ENCODE measurements around the gene ZNF74. TPM values are rescaled to one million over a fixed set of nuclear protein-coding genes. Genes with fewer than 3 reads are reported as not detected.

Gene ZNF74
- polyA plus RNA-seq, 1 donor from 2014 or later: 75.6 TPM

DNA sequence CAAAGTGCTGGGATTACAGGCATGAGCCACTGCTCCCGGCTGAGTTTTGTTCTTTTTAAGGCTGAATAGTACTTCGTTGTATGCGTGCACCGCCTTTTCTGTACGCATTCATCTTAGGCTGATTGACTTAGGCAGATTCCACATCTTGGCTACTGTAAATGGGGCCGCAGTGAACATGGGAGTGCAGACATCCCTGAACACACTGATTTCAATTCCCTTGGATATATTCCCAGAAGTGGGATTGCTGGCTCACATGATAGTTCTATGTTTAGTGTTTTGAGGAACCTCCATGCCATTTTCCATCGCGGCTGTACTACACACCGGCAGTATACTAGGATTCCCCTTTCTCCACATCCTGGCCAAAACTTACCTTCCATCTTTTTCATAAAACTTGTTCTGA, 10.4 kb upstream of the ZNF74 start:
- Histone ChIP-seq H3K36me3 (ENCODE audit: insufficient read depth, low read length) (no peaks in the 10 kb centered on the region), H3K4me3 (ENCODE audit: low read length) (no peak overlapping the region), H3K79me2 (replicated peaks; ENCODE audit: insufficient read depth, low read length) (no peaks in the 10 kb centered on the region), H3K9me3 (ENCODE audit: low read length) (no peaks in the 10 kb centered on the region), H3F3A (ENCODE audit: insufficient read depth, low read length, poor library complexity, severe bottlenecking) (no peaks in the 10 kb centered on the region), H3K9me2 (ENCODE audit: insufficient read depth, low read length) (no peaks in the 10 kb centered on the region), H3K27me3 (ENCODE audit: insufficient read depth, low read depth, low read length) (no peaks in the 10 kb centered on the region), H3K27ac (ENCODE audit: low read length) (no peak overlapping the region), H4K20me1 (ENCODE audit: insufficient read depth) (no peaks in the 10 kb centered on the region), H2AFZ (ENCODE audit: low read depth, low read length) (no peak overlapping the region), H3K9ac (ENCODE audit: low read length) (no peak overlapping the region), H3K4me2 (ENCODE audit: low read length) (no peak overlapping the region)
- TF ChIP-seq, protein P1, sequence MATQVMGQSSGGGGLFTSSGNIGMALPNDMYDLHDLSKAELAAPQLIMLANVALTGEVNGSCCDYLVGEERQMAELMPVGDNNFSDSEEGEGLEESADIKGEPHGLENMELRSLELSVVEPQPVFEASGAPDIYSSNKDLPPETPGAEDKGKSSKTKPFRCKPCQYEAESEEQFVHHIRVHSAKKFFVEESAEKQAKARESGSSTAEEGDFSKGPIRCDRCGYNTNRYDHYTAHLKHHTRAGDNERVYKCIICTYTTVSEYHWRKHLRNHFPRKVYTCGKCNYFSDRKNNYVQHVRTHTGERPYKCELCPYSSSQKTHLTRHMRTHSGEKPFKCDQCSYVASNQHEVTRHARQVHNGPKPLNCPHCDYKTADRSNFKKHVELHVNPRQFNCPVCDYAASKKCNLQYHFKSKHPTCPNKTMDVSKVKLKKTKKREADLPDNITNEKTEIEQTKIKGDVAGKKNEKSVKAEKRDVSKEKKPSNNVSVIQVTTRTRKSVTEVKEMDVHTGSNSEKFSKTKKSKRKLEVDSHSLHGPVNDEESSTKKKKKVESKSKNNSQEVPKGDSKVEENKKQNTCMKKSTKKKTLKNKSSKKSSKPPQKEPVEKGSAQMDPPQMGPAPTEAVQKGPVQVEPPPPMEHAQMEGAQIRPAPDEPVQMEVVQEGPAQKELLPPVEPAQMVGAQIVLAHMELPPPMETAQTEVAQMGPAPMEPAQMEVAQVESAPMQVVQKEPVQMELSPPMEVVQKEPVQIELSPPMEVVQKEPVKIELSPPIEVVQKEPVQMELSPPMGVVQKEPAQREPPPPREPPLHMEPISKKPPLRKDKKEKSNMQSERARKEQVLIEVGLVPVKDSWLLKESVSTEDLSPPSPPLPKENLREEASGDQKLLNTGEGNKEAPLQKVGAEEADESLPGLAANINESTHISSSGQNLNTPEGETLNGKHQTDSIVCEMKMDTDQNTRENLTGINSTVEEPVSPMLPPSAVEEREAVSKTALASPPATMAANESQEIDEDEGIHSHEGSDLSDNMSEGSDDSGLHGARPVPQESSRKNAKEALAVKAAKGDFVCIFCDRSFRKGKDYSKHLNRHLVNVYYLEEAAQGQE (IDR thresholded peaks at IDR 0.05; ENCODE audit: borderline replicate concordance): no peak
- TF ChIP-seq TAF1 (IDR thresholded peaks at IDR 0.05; ENCODE audit: low read depth): no peak
- TF ChIP-seq RAD21 (conservative IDR thresholded peaks at IDR 0.05): no peak
- no peak for TF ChIP-seq EZH2 (IDR thresholded peaks at IDR 0.05; ENCODE audit: borderline replicate concordance, insufficient read depth, low read length, poor library complexity, severe bottlenecking)
- TF ChIP-seq EP300 (conservative IDR thresholded peaks at IDR 0.05; ENCODE audit: poor library complexity, severe bottlenecking): no peak
- TF ChIP-seq POLR2AphosphoS5 (IDR thresholded peaks at IDR 0.05): no peak
- no peak for TF ChIP-seq MXI1 (conservative IDR thresholded peaks at IDR 0.05; ENCODE audit: poor library complexity, severe bottlenecking)
- no peak for TF ChIP-seq SMC3 (conservative IDR thresholded peaks at IDR 0.05; ENCODE audit: poor library complexity)
- TF ChIP-seq, protein P2, sequence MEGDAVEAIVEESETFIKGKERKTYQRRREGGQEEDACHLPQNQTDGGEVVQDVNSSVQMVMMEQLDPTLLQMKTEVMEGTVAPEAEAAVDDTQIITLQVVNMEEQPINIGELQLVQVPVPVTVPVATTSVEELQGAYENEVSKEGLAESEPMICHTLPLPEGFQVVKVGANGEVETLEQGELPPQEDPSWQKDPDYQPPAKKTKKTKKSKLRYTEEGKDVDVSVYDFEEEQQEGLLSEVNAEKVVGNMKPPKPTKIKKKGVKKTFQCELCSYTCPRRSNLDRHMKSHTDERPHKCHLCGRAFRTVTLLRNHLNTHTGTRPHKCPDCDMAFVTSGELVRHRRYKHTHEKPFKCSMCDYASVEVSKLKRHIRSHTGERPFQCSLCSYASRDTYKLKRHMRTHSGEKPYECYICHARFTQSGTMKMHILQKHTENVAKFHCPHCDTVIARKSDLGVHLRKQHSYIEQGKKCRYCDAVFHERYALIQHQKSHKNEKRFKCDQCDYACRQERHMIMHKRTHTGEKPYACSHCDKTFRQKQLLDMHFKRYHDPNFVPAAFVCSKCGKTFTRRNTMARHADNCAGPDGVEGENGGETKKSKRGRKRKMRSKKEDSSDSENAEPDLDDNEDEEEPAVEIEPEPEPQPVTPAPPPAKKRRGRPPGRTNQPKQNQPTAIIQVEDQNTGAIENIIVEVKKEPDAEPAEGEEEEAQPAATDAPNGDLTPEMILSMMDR (IDR thresholded peaks at IDR 0.05; ENCODE audit: poor library complexity, severe bottlenecking): no peak

DNA sequence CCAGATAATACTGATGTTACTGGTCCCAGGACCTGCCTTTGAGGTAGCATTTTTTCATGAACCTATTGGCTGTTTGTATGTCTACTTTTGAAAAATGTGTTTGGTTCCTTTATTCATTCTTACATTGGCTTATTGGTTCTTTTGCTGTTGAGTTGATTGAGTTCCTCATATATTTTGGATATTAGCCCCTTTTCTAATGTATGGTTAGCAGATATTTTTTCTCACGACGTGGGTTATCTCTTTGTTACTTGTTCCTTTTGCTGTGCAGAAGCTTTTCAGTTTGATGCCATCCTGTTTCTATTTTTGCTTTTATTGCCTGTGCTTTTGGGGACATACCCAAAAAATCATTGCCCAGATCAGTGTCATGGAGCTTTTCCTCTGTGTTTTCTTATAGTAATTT, 9.8 kb upstream of the ZNF74 start:
- Histone ChIP-seq H4K20me1 (ENCODE audit: insufficient read depth) (no peaks in the 10 kb centered on the region), H3F3A (ENCODE audit: insufficient read depth, low read length, poor library complexity, severe bottlenecking) (no peaks in the 10 kb centered on the region), H3K36me3 (ENCODE audit: insufficient read depth, low read length) (no peaks in the 10 kb centered on the region), H3K79me2 (replicated peaks; ENCODE audit: insufficient read depth, low read length) (no peaks in the 10 kb centered on the region), H3K4me2 (ENCODE audit: low read length) (no peak overlapping the region), H3K27ac (ENCODE audit: low read length) (no peak overlapping the region), H3K27me3 (ENCODE audit: insufficient read depth, low read depth, low read length) (no peaks in the 10 kb centered on the region), H3K9ac (ENCODE audit: low read length) (no peak overlapping the region), H2AFZ (ENCODE audit: low read depth, low read length) (no peak overlapping the region), H3K4me3 (ENCODE audit: low read length) (no peak overlapping the region), H3K9me3 (ENCODE audit: low read length) (no peaks in the 10 kb centered on the region), H3K9me2 (ENCODE audit: insufficient read depth, low read length) (no peaks in the 10 kb centered on the region)
- TF ChIP-seq RAD21 (conservative IDR thresholded peaks at IDR 0.05): no peak
- no peak for TF ChIP-seq EP300 (conservative IDR thresholded peaks at IDR 0.05; ENCODE audit: poor library complexity, severe bottlenecking)
- TF ChIP-seq EZH2 (IDR thresholded peaks at IDR 0.05; ENCODE audit: borderline replicate concordance, insufficient read depth, low read length, poor library complexity, severe bottlenecking): no peak
- TF ChIP-seq, protein P2 (IDR thresholded peaks at IDR 0.05; ENCODE audit: poor library complexity, severe bottlenecking): no peak
- TF ChIP-seq, protein P1 (IDR thresholded peaks at IDR 0.05; ENCODE audit: borderline replicate concordance): no peak
- TF ChIP-seq SMC3 (conservative IDR thresholded peaks at IDR 0.05; ENCODE audit: poor library complexity): no peak
- no peak for TF ChIP-seq MXI1 (conservative IDR thresholded peaks at IDR 0.05; ENCODE audit: poor library complexity, severe bottlenecking)
- TF ChIP-seq POLR2AphosphoS5 (IDR thresholded peaks at IDR 0.05): no peak
- no peak for TF ChIP-seq TAF1 (IDR thresholded peaks at IDR 0.05; ENCODE audit: low read depth)

All from neural cell (in vitro differentiated cells).